ENCODE results near the gene CCDC90B.
"Not testable (repeated sequence)": the region's sequence is repeated elsewhere in the genome, so short reads cannot be mapped to it uniquely, and the experiment has no call there.

The CCDC90B gene

DNA sequence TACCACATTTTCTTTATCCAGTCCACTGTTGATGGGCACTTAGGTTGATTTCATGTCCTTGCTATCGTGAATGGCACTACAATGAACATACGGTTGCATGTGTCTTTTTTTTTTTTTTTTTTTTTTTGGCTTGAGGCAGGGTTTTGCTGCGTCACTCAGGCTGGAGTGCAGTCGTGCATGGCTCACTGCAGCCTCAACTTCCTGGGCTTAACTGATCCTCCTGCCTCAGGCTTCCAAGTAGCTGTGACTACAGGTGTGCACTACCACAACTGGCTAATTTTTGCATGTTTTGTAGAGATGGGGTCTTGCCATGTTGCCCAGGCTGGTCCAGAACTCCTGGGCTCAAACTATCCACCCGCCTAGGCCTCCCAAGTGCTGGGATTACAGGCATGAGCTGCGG lies 1.5 kb upstream of the CCDC90B start:
- no peak for DNase-seq (ENCODE audit: low read depth)

DNA sequence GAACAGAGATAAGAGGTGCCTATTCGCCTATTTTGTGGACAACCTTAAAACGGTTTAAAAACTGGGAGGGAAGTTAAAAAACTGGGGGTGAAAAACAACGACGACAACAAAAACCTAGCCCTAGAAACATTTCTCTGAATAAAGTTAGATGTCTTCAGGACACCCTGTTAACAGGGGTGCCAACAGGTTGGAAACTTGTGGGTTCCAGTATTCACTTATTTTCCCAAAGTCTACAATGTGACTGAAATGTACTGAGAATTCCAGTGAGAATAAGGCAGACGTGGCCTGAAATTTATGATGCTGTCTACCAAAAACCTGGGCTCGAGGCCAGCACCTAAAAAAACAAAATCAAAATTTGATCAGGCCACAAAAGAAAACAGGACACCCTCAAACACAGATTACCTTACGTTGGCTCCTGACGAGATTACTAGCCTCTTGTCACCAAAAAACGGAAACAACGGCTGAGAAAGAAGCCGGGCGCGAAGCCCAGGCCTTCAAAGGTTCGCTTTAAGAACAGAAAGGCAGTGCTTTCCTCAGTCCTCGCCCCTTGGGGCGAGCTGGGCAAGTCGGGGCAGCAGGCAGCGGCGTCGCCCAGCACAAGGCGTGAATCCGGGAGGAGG lies 906 bp downstream of the CCDC90B start:
- no peak for DNase-seq (ENCODE audit: low read depth)

DNA sequence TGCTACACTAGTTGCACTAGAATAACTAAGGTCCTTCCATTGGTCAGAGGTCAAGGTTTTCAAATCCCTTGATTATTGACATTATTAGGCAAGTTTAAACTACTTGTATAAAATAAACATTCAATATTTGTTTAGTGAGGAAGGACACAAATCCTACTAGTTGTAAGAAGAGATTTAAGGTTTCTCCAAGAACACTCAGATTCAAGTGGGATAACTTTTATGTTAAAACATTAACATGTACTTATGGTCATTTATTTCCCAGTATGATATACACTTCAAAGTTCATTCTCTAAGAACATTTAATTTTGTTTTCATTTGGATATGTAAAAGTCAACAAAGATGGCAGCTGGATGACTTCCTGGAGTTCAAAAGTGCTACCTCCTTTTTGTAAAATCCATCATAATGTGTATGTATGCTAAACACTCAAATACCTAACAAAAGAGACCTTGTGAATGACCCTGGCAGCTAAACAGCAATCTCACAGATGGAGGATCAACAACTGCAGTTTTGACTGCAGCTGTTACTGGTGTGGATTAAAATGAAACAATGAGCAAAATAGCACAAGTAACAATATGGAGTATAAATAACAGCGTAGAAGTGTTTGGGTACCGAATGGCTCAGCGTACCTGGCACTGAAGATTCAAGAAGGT lies 1.5 kb downstream of the CCDC90B start:
- no peak for DNase-seq (ENCODE audit: low read depth)

DNA sequence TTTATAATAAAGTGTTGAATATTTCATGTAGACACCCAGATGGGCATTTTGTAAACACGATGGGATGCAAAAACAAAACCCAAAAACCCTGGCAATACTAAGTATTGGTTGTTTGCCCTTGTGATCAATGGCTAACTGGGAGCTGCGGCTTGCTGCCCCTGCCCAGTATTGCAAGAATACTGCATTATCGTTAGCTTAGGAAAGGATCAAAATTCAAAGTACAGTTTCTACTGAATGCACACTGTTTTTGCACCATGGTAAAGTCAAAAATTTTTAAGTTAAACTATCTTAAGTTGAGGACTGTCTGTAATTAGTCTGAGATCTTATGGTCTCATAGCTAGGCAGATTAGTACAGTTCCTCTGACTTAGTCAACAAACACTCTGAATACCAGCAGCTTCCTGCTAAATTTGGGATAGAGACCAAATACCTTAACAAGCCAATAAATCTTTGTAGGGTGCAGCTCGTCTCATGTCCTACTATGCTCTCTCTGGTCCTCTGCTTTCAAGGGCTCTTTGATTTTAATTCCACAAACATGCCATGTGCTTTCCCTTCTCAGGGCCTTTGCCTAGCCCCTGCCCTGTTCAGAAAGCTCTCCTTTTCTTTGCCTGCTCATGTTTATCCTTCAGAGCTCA lies 4.0 kb downstream of the CCDC90B start:
- no peak for DNase-seq (ENCODE audit: low read depth)

DNA sequence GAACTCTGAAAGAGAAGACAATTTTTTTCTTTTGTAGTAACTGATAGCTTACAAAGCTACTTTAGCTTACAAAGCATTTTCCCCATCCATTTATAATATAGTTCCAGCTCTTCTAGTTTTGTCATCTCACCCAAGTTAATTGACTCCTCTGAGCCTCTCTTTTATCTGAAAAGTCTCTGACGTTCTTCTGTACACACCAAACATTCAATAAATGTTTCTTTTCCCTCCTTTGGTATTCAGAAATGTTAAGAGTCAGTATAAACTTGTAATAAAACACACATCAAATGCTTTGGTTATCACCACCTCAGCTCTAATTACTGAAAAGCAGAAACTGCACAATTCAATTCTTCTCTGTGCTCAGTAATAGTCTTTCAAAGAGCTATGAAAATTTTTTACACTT lies 5.9 kb downstream of the CCDC90B start:
- no peak for DNase-seq (ENCODE audit: low read depth)

DNA sequence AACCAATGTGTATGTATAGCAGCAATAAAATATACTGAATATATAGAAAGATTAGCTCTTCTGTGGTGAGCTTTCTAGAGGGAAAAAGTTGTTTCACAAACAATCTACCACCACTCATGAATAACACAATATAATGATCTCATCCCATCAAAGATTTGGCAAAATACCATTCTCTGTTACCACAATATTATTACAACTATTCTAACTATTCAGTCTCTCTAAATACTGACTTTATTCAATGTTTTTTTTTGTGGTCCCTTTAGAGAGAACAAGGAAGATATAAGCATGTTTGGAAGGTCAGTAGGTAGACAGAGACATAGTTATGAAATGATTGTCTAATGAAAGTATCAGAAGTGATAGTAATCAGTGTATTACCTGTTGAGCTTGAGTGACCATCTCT lies 7.8 kb downstream of the CCDC90B start:
- DNase-seq (ENCODE audit: low read depth) = no peak

DNA sequence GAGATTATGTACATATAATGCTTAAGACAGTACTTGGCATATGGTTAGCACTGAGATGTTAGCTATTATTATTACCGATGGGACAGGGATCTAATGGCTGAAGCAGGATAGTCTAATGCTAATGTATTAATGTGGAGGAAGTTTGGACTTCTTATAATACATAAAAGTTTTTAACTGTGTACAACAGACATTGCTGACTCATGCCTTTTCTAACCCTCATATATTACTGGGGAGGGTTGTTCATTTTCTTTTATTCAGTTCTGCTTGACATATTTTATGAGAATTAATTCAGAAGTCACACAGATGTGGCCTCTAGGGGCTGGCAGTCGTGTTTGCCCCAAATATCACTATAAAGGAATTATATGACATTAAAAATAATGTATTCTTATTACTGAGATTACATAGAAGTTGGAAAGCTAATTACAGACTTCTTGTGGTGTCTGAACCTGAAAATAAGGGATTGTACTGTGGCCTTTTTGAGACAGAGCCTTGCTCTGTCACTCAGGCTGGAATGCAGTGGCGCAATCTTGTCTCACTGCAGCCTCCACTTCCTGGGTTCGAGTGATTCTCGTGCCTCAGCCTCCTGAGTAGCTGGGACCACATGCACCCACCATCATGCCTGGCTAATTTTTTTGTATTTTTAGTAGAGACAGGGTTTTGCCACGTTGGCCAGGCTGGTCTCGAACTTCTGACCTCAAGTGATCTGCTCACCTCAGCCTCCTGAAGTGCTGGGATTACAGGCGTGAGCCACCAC lies 10.1 kb downstream of the CCDC90B start:
- no peak for DNase-seq (ENCODE audit: low read depth)

DNA sequence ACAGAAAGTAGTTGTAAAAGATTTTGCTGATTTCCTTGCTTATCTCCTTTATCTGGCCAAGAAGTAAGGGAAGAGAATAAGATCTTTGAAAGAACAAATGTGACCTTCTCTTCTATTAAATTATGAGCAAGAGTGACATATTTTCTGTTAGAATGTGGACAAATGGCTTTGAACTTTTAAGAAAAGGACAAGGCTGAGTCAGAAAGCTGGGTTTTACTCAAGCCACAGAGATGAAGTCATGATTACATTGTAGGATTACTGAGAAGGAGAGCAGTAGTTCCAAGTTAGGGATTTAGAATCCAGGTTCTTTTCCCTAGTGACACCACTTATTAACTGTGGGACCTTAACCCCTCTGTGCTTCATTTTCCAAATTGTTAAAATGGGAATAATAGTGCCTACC lies 13.5 kb downstream of the CCDC90B start:
- no peak for DNase-seq (ENCODE audit: low read depth)

DNA sequence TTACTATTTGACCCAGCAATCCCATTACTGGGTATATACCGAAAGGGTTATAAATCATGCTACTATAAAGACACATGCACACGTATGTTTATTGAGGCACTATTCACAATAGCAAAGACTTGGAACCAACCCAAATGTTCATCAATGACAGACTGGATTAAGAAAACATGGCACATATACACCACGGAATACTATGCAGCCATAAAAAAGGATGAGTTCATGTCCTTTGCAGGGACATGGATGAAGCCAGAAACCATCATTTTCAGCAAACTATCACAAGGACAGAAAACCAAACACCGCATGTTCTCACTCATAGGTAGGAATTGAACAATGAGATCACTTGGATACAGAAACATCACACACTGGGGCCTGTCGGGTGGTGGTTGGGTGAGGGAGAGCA lies 14.4 kb downstream of the CCDC90B start:
- not testable (repeated sequence) for DNase-seq (ENCODE audit: low read depth)

DNA sequence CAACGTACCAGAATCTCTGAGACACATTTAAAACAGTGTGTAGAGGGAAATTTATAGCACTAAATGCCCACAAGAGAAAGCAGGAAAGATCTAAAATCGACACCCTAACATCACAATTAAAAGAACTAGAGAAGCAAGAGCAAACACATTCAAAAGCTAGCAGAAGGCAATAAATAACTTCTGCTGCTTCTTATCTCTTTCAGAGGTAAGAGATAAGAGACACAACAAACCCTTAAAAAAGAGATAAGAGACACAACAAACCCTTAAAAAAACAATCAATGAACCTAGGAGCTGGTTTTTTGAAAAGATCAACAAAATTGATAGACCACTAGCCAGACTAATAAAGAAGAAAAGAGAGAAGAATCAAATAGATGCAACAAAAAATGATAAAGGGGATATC lies 17.1 kb downstream of the CCDC90B start:
- DNase-seq (ENCODE audit: low read depth) = not testable (repeated sequence)

DNA sequence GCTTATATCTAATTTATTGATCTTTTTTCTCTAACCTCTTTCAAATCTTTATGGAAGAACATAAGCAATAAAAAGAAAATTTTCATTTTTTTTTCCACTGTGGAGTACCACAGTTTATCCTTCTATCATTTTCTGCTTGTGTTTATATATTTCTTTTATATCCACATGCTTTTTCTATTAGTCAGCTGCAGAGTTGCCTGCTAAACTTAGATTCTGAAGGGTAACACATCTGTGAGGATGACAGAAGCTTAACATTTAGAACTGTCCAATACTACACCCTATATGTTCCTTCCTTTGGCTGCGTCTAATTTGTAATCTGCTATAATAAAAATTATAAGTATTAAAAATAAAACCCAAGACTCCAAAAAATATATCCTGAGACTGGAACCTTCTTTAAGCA lies 20.8 kb downstream of the CCDC90B start:
- no peak for DNase-seq (ENCODE audit: low read depth)

DNA sequence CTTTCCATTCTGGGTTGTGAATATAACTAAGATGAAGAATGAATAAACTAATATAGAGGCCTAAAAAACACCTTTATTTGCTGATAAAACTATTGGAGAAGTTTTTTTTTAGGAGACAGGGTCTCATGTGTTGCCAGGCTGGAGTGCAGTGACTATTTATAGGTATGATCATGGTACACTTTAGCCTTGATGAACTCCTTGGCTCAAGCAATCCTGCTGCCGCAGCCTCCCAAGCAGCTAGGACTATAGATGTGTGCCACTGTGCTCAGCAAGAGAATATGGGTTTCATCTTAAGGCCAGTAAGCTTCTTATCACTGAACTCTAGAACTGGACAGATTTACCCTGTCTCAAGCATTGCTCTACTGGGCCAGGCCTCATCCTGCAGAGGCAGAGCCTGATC lies 26.6 kb downstream of the CCDC90B start:
- no peak for DNase-seq (ENCODE audit: low read depth)

DNA sequence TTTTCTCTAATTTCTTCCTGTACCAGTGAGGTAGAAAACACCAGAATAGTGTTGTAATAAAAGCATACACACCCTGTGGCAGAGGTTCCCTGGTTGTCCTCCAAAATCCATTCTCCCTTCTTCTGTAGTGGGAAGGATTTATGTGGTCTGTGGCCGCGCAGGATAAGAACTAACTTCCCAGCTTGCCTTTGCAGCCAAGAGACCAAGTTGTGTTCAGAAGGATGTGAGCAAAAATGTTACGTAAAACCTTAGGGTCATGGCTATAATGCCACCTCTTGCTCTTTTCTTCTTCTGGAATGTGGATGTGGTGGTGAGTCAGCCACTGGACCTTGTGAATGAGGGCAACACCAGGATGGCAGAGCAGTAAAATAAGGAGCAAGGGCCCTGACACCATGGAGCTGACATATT lies 28.4 kb downstream of the CCDC90B start:
- no peak for DNase-seq (ENCODE audit: low read depth)

DNA sequence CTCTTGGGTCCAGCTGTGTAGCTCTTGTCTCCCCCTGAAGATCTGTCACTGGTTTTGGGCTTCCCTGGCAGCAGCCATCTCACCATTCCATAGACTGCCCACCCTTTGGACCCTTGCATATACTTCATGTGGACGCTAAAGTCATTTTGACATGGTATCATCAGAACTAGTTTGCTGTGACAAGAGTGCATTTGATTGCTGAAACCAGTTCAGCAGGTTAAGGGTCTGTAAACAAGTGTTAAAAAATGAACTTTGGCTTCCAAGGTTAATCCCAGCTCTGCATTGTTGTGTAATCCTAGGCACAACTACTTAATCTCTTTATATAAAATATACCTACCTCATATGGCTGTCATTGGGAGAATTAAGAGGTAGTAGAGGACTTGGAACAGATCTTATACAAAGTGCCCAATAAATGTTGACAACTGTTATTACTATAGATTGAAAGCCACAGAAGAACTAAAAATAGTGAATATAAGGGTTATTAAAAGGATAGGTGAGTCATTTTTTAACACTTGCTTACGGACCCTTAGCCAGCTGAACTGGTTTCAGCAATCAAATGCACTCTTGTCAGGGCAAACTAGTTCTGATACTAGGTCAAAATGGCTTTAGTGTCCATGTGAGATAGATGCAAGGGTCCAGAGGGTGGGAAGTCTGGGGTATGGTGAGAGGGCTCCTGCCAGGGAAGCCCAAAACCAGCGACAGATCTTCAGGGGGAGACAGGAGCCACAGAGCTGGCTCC lies 29.4 kb downstream of the CCDC90B start:
- DNase-seq (ENCODE audit: low read depth) = no peak

DNA sequence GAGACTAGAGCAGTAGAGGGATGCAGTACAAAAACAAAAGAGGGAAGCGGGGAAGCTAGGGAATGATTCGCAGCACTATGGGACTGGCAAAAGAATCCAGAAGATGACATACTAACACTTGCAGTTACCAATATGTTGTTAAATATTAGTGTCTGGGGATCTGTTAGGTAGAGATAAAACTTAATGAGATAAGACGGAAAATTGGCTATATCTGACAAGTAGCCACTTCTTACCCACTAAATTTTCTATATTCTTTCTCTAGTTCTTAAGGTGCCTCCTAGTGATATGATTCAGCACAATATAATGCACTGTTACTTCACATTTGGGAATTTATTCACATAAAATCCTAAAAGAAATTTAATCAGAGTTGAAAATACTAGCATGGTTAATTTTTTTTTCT lies 30.8 kb downstream of the CCDC90B start:
- no peak for DNase-seq (ENCODE audit: low read depth)

DNA sequence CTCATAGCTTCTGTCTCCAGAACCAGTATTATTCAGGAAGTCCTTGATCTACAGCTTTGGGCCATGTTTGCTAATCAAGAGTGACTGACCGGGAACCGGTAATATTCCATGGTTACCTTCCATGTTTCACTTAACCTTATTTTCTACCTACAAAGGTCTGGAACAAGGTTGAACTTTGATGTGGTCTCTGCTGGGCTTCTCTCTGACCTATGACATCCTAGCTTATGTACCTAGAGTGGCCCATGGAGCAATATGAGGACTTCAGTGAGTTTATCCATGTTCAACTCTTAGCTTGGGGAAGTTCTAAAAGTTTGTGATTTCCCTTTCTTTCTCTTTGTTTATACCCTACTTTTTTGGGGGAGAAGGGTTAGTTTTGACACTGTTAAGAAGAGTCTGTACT lies 33.2 kb downstream of the CCDC90B start:
- no peak for DNase-seq (ENCODE audit: low read depth)

DNA sequence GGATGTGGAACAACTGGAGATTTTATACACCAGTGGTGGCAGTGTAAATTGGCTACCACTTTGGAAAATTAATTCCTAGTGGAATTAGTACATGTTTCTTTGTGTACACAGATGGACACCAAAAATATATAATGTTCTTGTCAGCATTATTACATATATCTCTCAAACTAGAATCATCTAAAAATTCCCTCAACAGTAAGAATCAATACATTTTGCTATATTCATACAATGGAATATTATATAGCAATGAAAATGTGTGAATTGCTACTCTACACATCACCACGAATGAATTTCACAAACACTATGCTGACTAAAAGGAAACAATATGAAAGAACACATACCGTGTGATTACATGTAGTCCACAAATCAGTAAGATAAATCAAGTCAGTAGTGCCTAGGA lies 33.9 kb downstream of the CCDC90B start:
- DNase-seq (ENCODE audit: low read depth) = no peak

DNA sequence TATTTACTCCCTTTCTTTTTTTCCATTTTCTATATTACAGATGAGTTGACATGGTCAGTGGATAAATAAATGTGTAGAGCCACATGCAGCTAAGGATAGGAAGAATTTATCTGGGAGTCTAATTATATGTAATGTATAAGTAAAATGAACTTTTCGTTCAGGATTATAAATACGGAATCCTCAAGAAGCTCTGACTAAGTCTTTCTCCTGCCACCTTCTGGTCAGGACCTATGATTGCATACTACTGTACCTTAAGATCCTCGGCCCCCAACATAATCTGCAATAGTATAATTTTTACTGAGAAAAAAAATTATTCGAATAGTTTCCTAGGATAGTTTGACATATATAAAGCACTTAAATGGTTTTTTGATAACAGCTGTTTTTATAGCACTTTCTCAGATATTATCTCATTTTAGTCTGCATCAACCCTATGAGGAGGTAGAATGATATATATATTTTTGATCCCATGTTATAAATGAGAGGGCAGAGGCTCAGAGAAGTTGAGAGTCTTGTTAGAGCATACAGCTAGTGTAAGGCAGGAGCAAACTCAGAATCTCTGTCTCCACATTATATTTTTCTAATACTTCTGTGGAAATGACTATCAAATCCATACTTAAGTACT lies 36.1 kb downstream of the CCDC90B start:
- peak; percentile 2 for DNase-seq (ENCODE audit: low read depth)

DNA sequence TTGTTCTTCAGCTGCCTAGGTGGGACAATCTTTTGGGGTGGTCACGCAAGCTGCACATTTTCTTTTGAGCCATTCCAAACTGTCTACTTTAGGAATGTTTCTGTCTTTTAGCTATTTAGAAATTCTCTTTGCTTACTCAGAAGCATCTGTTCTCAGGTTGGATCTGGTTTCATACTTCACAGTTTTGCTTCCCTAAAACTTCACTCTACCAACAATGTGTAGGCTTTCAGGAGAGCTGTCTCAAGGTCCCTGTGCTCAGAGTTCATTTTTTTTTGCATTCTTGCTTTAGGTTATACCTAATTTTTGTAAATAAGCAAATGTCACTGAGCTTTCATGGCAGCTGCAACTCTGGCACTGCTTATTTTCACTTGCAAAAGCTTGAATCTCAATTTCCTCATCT lies 36.7 kb downstream of the CCDC90B start:
- no peak for DNase-seq (ENCODE audit: low read depth)

DNA sequence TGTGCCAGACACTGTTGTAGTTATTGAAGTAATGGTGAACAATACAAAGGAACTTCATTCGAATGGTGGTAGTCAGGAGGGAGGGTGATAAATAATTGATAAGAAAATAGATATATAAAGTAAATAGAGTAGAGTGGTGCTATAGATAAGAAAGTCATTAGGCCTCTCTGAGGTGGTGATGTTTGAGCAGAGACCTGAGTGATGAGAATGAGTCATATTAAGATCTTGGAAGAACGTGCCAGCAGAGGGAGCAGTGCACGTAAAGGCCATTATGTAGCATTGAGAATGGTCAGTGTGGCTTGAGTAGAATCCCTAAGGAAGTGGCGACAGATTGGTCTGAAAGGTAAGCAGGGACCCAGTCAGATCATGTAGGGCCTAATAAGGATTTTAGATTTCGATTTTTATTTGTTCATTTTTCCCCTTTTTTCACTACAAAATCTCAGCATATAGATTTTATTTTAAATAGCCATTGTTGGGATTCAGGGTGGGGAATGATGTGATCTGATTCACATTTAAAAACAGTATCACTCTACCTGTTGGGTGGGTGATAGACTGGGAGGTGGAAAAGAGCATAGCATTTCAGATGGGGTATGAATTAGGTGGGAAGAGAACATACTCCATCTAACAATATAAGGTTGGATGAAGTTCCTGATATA lies 44.7 kb downstream of the CCDC90B start:
- DNase-seq (ENCODE audit: low read depth) = no peak

DNA sequence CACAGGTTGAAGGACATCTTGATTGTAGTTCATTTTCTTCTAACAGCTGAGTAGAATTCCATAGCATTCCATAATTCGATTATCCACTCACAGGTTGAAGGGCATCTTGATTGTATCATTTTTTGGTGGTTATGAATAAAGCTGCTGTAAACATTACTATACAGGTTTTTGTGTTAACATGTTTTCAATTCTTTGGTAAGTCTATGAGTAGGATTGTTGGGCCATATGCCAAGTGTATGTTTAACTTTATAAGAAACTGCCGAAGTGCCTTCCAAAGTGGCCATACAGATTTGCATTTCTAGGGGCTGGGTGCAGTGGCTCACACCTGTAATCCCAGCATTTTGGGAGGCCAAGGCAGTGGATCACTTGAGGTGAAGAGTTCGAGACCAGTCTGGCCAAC lies 48.1 kb downstream of the CCDC90B start:
- DNase-seq (ENCODE audit: low read depth) = no peak
